Activated naive CD8-positive, alpha-beta T cell (primary cell): ENCODE data around the gene SNTG2.

Source experiments
- H3K27ac Mint-ChIP-seq: one replicate; pipeline ENCODE4 v1.8.0; 2021; ENCODE audit warnings: mixed read lengths
- H3K27me3 Mint-ChIP-seq: one replicate; pipeline ENCODE4 v1.8.0; 2021; ENCODE audit warnings: mixed read lengths
- H3K36me3 Mint-ChIP-seq: one replicate; pipeline ENCODE4 v1.8.0; 2021; ENCODE audit warnings: mixed read lengths
- H3K4me1 Mint-ChIP-seq: one replicate; pipeline ENCODE4 v1.8.0; 2021; ENCODE audit warnings: low read depth, mixed read lengths
- H3K4me3 Mint-ChIP-seq: one replicate; pipeline ENCODE4 v1.8.0; 2021; ENCODE audit warnings: mild to moderate bottlenecking, mixed read lengths
- H3K9me3 Mint-ChIP-seq: one replicate; pipeline ENCODE4 v1.8.0; 2021; ENCODE audit warnings: low read depth, mixed read lengths

Gene SNTG2

GRCh38 chr2:938181-939005 is 12.3 kb upstream of the SNTG2 start:
- H3K27ac Mint-ChIP-seq, result no peak overlapping the region
- H3K36me3 Mint-ChIP-seq, result no peaks in the 10 kb centered on the region
- H3K27me3 Mint-ChIP-seq, result no peaks in the 10 kb centered on the region
- H3K4me3 Mint-ChIP-seq, result no peak overlapping the region
- H3K4me1 Mint-ChIP-seq, result no peaks in the 10 kb centered on the region
- no peaks in the 10 kb centered on the region for H3K9me3 Mint-ChIP-seq

GRCh38 chr2:939936-940601 is 10.6 kb upstream of the SNTG2 start:
- Mint-ChIP-seq H3K4me3 (no peak overlapping the region), H3K27me3 (no peaks in the 10 kb centered on the region), H3K9me3 (peaks cover 3% of the 10 kb centered on the region), H3K4me1 (peaks cover 2% of the 10 kb centered on the region), H3K36me3 (no peaks in the 10 kb centered on the region), H3K27ac (no peak overlapping the region)

GRCh38 chr2:941871-942270 is 8.8 kb upstream of the SNTG2 start:
- H3K4me1 Mint-ChIP-seq, result peaks cover 19% of the 10 kb centered on the region

GRCh38 chr2:942775-943460 is 7.7 kb upstream of the SNTG2 start:
- no peak overlapping the region for H3K4me3 Mint-ChIP-seq

More at GRCh38 chr2:941871-942270, 8.8 kb upstream of the SNTG2 start:
- no peak overlapping the region for H3K4me3 Mint-ChIP-seq
- H3K36me3 Mint-ChIP-seq, result no peaks in the 10 kb centered on the region
- H3K27me3 Mint-ChIP-seq, result no peaks in the 10 kb centered on the region
- no peak overlapping the region for H3K27ac Mint-ChIP-seq
- peaks cover 3% of the 10 kb centered on the region for H3K9me3 Mint-ChIP-seq

GRCh38 chr2:943461-943797 is 7.2 kb upstream of the SNTG2 start:
- peaks cover 3% of the 10 kb centered on the region for H3K9me3 Mint-ChIP-seq
- no peak overlapping the region for H3K4me3 Mint-ChIP-seq
- no peaks in the 10 kb centered on the region for H3K36me3 Mint-ChIP-seq
- peaks cover 23% of the 10 kb centered on the region for H3K4me1 Mint-ChIP-seq
- H3K27me3 Mint-ChIP-seq, result no peaks in the 10 kb centered on the region
- no peak overlapping the region for H3K27ac Mint-ChIP-seq

More at GRCh38 chr2:942775-943460, 7.7 kb upstream of the SNTG2 start:
- Mint-ChIP-seq H3K4me1 (peaks cover 23% of the 10 kb centered on the region), H3K27me3 (no peaks in the 10 kb centered on the region), H3K36me3 (no peaks in the 10 kb centered on the region), H3K27ac (no peak overlapping the region), H3K9me3 (peaks cover 3% of the 10 kb centered on the region)

- Mint-ChIP-seq H3K36me3 (no peaks in the 10 kb centered on the region), H3K27ac (no peak overlapping the region), H3K27me3 (no peaks in the 10 kb centered on the region), H3K4me3 (no peak overlapping the region), H3K4me1 (peaks cover 23% of the 10 kb centered on the region), H3K9me3 (peaks cover 3% of the 10 kb centered on the region)
These were observed 6.8 kb upstream of the SNTG2 start for GRCh38 chr2:943821-944220.

- peaks cover 3% of the 10 kb centered on the region for H3K9me3 Mint-ChIP-seq
- no peaks in the 10 kb centered on the region for H3K36me3 Mint-ChIP-seq
- H3K4me1 Mint-ChIP-seq, result peaks cover 29% of the 10 kb centered on the region
- H3K27ac Mint-ChIP-seq, result no peak overlapping the region
- no peak overlapping the region for H3K4me3 Mint-ChIP-seq
- peaks cover 2% of the 10 kb centered on the region for H3K27me3 Mint-ChIP-seq
These were observed 6.0 kb upstream of the SNTG2 start for GRCh38 chr2:944693-945092.

- Mint-ChIP-seq H3K4me3 (no peak overlapping the region), H3K27ac (no peak overlapping the region), H3K36me3 (no peaks in the 10 kb centered on the region), H3K4me1 (peaks cover 31% of the 10 kb centered on the region), H3K9me3 (peaks cover 3% of the 10 kb centered on the region), H3K27me3 (peaks cover 2% of the 10 kb centered on the region)
These were observed 5.5 kb upstream of the SNTG2 start for GRCh38 chr2:945104-945503.

GRCh38 chr2:946073-946948 is 4.3 kb upstream of the SNTG2 start:
- Mint-ChIP-seq H3K4me3 (peak overlapping the region; percentile 79), H3K27me3 (peaks cover 2% of the 10 kb centered on the region), H3K36me3 (no peaks in the 10 kb centered on the region), H3K27ac (peak overlapping the region; percentile 84), H3K4me1 (peaks cover 31% of the 10 kb centered on the region), H3K9me3 (peaks cover 3% of the 10 kb centered on the region)

- Mint-ChIP-seq H3K4me3 (peak overlapping the region; percentile 89), H3K4me1 (peaks cover 57% of the 10 kb centered on the region), H3K27ac (peak overlapping the region; percentile 14), H3K36me3 (no peaks in the 10 kb centered on the region), H3K27me3 (peaks cover 4% of the 10 kb centered on the region), H3K9me3 (peaks cover 3% of the 10 kb centered on the region)
These were observed 1.1 kb upstream of the SNTG2 start for GRCh38 chr2:949384-950079.

GRCh38 chr2:951224-952006 is 766 bp downstream of the SNTG2 start:
- no peaks in the 10 kb centered on the region for H3K36me3 Mint-ChIP-seq
- no peaks in the 10 kb centered on the region for H3K9me3 Mint-ChIP-seq
- peak overlapping the region; percentile 87 for H3K27ac Mint-ChIP-seq
- H3K4me3 Mint-ChIP-seq, result peak overlapping the region; percentile 89
- H3K27me3 Mint-ChIP-seq, result peaks cover 4% of the 10 kb centered on the region
- H3K4me1 Mint-ChIP-seq, result peaks cover 45% of the 10 kb centered on the region

GRCh38 chr2:953408-953807 is 2.8 kb downstream of the SNTG2 start:
- no peak overlapping the region for H3K4me3 Mint-ChIP-seq

GRCh38 chr2:953975-954686 is 3.5 kb downstream of the SNTG2 start:
- peaks cover 39% of the 10 kb centered on the region for H3K4me1 Mint-ChIP-seq
- no peaks in the 10 kb centered on the region for H3K36me3 Mint-ChIP-seq
- no peaks in the 10 kb centered on the region for H3K9me3 Mint-ChIP-seq
- H3K27me3 Mint-ChIP-seq, result peaks cover 4% of the 10 kb centered on the region
- H3K4me3 Mint-ChIP-seq, result no peak overlapping the region
- no peak overlapping the region for H3K27ac Mint-ChIP-seq

More at GRCh38 chr2:953408-953807, 2.8 kb downstream of the SNTG2 start:
- H3K27ac Mint-ChIP-seq, result no peak overlapping the region
- peaks cover 40% of the 10 kb centered on the region for H3K4me1 Mint-ChIP-seq
- peaks cover 4% of the 10 kb centered on the region for H3K27me3 Mint-ChIP-seq
- no peaks in the 10 kb centered on the region for H3K9me3 Mint-ChIP-seq
- no peaks in the 10 kb centered on the region for H3K36me3 Mint-ChIP-seq
